Dedifferentiated amniotic fluid mesenchymal stem cell (primary cell): ENCODE data around the gene CRABP1.

Source experiments
- DNase-seq: peaks from one replicate; pipeline ENCODE4 v3.0.0-alpha.2; 2016; ENCODE audit errors: extremely low spot score

Gene CRABP1

GRCh38 chr15:78347586-78348543, 7.7 kb downstream of the CRABP1 start:
- no peak for DNase-seq

- no peak for DNase-seq
Observed at GRCh38 chr15:78350058-78350457, 9.9 kb downstream of the CRABP1 start.

GRCh38 chr15:78351539-78351938, 11.4 kb downstream of the CRABP1 start:
- DNase-seq: no peak

- DNase-seq: no peak
Observed at GRCh38 chr15:78353093-78353492, 12.9 kb downstream of the CRABP1 start.

DNA sequence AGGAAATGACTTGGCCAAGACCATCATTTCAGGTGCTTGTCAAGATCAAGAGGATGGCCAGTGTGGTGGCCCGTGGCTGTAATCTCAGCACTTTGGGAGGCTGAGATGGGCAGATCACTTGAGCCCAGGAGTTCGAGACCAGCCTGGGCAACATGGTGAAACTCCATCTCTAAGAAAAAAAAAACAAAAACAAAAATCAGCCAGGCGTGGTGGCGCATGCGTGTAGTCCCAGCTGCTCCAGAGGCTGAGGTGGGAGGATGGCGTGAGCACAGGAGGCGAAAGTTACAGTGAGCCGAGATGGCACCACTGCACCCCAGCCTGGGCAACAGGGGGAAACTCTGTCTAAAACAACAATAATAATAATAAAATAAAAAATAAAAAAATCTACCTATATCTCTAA, 15.0 kb downstream of the CRABP1 start:
- DNase-seq: no peak

- no peak for DNase-seq
Observed at GRCh38 chr15:78358102-78358870, 18.1 kb downstream of the CRABP1 start.

GRCh38 chr15:78359041-78359808, 19.1 kb downstream of the CRABP1 start:
- no peak for DNase-seq

GRCh38 chr15:78360367-78360801, 20.2 kb downstream of the CRABP1 start:
- peak; percentile 84 for DNase-seq

DNA sequence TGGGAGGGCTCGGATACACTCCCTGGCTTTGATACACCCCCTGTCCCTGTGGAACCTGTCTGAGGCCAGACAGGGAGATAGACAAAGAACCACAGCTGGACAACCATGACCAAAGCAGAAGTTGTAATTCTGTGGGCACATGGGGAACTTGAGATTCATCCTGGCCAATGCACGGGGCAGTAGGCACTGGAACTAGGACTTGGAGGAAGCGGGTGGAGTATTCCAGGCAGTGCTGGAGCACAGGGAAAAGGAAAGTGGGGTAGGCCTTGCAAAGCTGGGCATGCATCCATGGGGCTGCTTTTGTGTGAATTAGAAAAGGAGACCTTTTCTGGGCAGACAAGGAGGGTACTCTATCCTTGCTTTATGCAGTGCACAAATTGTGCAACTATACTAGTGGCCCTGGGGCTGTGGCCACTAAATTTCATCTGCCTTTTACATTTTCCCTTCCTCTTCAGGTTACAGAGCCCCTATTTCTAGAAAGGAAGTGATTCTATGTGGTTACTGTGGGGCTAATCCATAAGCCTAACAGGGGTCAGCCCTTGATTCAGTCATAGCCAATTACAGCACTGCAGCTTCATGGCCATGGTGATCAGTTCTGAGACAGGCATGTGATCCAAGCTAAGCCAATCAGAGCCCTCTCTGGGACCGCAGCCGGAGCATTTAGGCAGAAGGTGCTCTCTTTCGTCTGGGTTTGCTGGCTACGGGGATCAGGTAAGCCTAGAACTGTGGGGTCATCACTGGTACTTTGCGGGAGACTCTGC, 21.0 kb downstream of the CRABP1 start:
- DNase-seq: no peak

DNA sequence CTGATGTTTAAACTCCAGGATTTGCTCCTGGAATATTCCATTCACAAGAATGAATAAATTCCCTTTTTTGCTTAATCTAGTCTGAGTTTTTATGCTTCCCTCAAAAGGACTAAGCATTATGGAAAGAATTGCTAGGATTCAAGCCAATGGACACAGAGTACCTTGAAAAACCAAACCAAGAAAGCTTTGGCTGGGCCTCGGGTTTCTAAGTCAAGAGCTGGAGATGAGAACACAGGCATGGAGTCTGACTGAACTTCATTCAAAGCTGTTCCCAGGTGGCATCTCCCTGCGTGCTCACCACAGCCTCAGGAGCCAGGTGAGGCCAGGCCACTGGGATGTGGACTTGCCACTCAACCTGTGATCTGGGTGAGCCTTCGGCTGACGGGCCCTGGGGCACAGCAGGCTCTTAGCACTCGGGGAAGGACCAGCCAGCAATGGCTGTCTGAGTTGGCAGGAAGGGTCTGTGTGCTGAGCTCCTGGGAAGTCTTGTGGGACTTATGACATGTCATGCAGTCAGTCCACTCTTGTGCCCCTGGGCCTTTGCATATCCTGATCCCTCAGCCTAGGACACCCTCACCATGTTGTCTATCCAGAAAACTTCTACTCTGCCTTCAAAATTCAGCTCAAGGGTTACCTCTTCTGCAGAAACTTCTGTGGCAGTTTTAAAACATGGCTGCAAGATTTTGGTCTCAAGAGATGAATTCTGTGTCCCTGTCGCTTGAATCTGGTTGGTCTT, 21.8 kb downstream of the CRABP1 start:
- DNase-seq: no peak

- DNase-seq: no peak
Observed at GRCh38 chr15:78362716-78363380, 22.7 kb downstream of the CRABP1 start.

DNA sequence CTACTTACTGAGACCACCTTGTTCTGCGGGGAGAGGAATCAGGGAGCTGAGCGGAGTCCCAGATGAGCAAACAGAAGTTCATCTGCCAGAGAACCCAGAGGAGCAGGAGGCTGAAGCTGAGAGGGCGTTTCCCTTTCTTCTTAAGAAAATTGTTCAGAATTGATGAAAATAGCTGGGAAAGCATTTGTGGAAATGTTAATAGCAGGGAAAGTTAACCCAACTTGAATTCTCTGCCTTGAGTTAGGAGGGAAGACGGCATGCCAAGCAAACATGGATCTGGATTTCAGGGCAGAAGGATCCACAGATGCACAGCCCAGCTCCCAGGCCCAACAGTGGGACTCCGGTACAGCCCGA, 23.2 kb downstream of the CRABP1 start:
- DNase-seq: no peak

GRCh38 chr15:78364233-78364632, 24.1 kb downstream of the CRABP1 start:
- DNase-seq: peak; percentile 59

DNA sequence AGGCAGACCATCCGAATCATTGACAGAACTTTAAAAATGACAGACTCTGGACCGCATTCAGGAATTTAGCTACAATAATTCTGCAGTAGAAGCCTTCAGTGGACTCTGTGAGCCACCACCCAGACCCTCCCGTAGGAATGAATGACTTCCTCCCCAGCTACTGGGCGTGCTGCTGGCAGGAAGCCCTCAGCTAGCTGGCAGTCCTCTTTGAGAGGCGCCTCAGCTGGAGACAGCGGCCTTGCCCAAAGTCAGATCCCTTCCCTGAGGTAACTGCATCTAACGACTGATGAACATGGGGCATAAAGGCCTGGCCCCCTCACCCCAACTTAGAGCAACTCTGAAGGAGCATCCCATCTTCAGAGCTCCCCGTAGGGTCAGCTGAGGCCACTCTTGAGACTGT, 25.8 kb downstream of the CRABP1 start:
- peak; percentile 22 for DNase-seq

- DNase-seq: no peak
Observed at GRCh38 chr15:78366342-78366741, 26.2 kb downstream of the CRABP1 start.

- DNase-seq: no peak
Observed at GRCh38 chr15:78368651-78369050, 28.5 kb downstream of the CRABP1 start.

- no peak for DNase-seq
Observed at GRCh38 chr15:78369161-78369560, 29.0 kb downstream of the CRABP1 start.

GRCh38 chr15:78370013-78370412, 29.9 kb downstream of the CRABP1 start:
- DNase-seq: no peak

GRCh38 chr15:78372880-78373279, 32.7 kb downstream of the CRABP1 start:
- no peak for DNase-seq
